AG04450 (cell line): Measurements from ENCODE around the gene GH2. TPM values are rescaled to one million over a fixed set of nuclear protein-coding genes. Genes with fewer than 3 reads are reported as not detected.
A peak's percentile ranks its signal among the peaks of the same experiment; 100 is the strongest.
"Not testable (repeated sequence)": the region's sequence is repeated elsewhere in the genome, so short reads cannot be mapped to it uniquely, and the experiment has no call there.

ENCODE experiments used
- CTCF ChIA-PET: fragments of 300-600, 350-600 bp; formaldehyde crosslinking; extraction: SDS; loops from one replicate; lab custom pipeline; 2022; ENCODE audit warnings: antibody characterized with exemption, inconsistent platforms; lab: Charles Lee
- POLR2A ChIA-PET: fragments of 350-600 bp; formaldehyde crosslinking; extraction: SDS; loops from one replicate; lab custom pipeline; 2021; ENCODE audit warnings: antibody characterized with exemption, inconsistent platforms; lab: Yijun Ruan, JAX
- DNase-seq: peaks from one replicate; pipeline ENCODE4 v3.0.0-alpha.2; 2011; ENCODE audit warnings: low read depth, low spot score
- H3K27ac ChIP-seq: one replicate; pipeline ENCODE4 v1.5.1; 2012; ENCODE audit warnings: low read depth, low read length, control low read depth
- H3K27me3 ChIP-seq: one replicate; pipeline ENCODE4 v1.6.0; 2012; ENCODE audit warnings: low read length; ENCODE audit not compliant: control insufficient read depth, insufficient read depth
- H3K4me3 ChIP-seq: 2 replicates; pipeline ENCODE4 v1.5.1; 2011; ENCODE audit warnings: mild to moderate bottlenecking, low read depth, low read length, control low read depth
- H3K9me3 ChIP-seq: 2 replicates; pipeline ENCODE4 v1.5.1; 2012; ENCODE audit warnings: low read length; ENCODE audit not compliant: control insufficient read depth, insufficient read depth
- CTCF ChIP-seq: IDR thresholded peaks from 2 replicates; pipeline ENCODE4 v1.5.1; 2011; ENCODE audit warnings: low read depth, low read length, control low read depth, inconsistent platforms
- polyA plus RNA-seq: library from polyadenylated mRNA; depleted of rRNA; stranded (reverse); fragments of >200 nt; gene quantifications from 2 replicates; pipeline ENCODE4 v1.2.3, GENCODE V29; 2011

Gene GH2
- polyA plus RNA-seq, 1 experiment, result not detected

DNA sequence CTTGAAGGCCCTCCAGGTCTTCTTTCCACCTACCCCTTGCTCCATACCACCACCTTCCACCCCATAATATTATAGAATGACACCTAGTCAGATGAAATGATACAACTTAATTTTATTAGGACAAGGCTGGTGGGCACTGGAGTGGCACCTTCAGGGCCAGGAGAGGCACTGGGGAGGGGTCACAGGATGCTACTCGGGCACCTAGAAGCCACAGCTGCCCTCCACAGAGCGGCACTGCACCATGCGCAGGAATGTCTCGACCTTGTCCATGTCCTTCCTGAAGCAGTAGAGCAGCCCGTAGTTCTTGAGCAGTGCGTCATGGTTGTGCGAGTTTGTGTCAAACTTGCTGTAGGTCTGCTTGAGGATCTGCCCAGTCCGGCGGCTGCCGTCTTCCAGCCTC is 13.1 kb upstream of the GH2 start:
- POLR2A ChIA-PET, CTCF ChIA-PET, H3K27ac ChIP-seq, H3K9me3 ChIP-seq, H3K4me3 ChIP-seq, DNase-seq: not testable (repeated sequence)
- H3K27me3 ChIP-seq, result peaks cover 13% of the 10 kb centered on the region

DNA sequence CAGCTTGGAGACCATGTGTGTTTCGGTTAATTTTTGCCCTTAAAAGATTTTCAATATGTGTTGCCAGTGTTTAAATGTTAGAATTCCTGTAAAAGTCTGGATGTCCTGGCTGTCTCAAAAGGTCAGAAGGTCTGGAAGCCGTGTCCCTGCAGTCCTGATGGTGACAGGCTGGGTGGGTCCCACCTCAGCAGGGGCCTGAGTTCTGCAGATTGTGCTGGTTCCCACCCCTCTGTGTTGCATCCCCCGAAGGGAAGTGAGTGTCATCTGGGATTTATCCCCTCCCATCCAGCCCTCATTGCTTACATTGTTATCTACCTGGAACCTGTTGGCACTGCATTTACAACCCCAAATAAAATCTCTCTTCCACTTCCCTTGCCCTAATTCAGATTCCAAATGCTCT is 12.3 kb upstream of the GH2 start:
- H3K9me3 ChIP-seq, CTCF ChIA-PET, H3K27ac ChIP-seq, H3K4me3 ChIP-seq, POLR2A ChIA-PET, DNase-seq: not testable (repeated sequence)
- peaks cover 13% of the 10 kb centered on the region for H3K27me3 ChIP-seq

DNA sequence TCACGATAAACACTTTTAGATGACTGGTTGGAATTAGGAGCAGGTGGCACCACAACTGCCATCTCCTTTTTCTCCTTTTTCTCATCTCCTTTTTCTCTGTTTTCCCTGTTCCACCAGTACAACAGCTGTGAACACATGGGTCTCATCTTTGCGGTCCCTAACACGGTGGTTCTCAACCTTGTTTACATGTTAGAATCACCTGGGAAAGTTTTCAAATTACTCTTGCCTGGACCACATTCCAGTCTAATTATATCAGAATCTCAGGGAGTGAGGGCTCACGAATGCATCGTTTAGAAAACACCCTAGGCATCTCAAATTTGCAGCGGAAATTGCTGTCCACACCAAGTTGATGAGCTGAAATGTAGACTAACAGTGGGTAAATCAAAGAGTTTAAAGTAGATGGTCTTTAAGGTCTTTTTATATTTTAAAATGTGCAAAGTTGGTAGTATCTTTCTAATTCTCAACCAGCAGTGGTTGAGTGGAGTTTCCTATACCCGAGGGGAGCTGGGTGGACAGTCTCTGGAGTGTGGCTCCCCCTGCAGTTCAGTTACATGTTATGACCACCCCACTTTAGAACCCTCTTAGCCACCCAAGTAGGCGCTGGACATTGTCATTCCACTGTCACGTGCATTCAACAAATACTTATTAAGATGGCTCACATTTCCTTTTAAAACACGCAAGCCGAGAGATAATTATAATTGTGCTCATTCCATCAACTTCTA is 10.7 kb upstream of the GH2 start:
- DNase-seq, H3K4me3 ChIP-seq, H3K9me3 ChIP-seq, H3K27ac ChIP-seq, POLR2A ChIA-PET: not testable (repeated sequence)
- CTCF ChIA-PET, result interaction anchor here (0.5 to 0.6 kb wide), 3 partner anchors 19 to 1148 kb away, joined by 3 to 4 read pairs (median 3); no protein-coding TSS in a partner anchor
- peaks cover 13% of the 10 kb centered on the region for H3K27me3 ChIP-seq

DNA sequence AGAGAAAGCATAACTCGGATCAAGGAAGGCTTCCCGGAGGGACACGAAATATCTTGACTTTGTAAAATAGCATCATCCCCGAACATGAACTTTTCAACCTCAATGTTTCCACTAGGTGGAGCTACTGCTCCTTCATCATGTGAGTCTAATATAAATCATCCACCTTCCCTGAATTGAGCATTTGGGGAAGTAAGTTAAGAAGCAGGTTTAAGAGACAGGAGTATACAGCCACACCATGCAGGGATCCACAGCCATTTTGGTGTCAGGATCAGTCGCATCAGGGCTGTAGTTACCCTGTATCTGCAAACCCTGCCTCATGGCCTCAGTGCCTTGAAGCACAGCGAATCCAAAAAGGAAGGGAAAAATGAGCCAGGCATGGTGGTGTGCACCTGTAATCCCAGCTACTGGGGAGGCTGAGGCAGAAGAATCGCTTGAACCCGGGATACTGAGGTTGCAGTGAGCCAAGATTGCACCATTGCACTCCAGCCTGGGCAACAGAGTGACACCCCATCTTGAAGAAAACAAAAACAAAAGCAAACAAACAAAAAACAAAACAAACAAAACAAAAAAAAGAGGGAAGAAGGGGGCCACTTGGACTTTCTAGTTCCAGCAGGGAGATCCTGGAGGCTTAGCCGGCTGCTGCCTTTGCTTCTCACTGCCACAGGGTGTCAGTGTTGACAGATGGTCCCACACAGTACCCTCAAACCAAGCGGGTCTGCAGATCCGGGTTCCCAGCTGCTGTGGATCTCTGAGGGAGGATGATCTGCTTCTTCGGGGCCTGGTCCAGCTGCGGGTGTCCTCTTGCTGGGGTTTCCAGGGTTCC is 7.5 kb upstream of the GH2 start:
- H3K27me3 ChIP-seq, result peaks cover 13% of the 10 kb centered on the region
- H3K4me3 ChIP-seq, H3K9me3 ChIP-seq, H3K27ac ChIP-seq, DNase-seq, POLR2A ChIA-PET: not testable (repeated sequence)
- peak; percentile 48 for TF ChIP-seq CTCF
- CTCF ChIA-PET, result interaction anchor here (0.6 to 1.9 kb wide), 9 partner anchors 13 to 508 kb away, joined by 3 to 8 read pairs (median 5); no protein-coding TSS in a partner anchor

GRCh38 chr17:63885119-63885518 is 3.4 kb upstream of the GH2 start:
- H3K27ac ChIP-seq, H3K9me3 ChIP-seq, H3K27me3 ChIP-seq, H3K4me3 ChIP-seq, CTCF ChIA-PET, POLR2A ChIA-PET, DNase-seq: not testable (repeated sequence)

DNA sequence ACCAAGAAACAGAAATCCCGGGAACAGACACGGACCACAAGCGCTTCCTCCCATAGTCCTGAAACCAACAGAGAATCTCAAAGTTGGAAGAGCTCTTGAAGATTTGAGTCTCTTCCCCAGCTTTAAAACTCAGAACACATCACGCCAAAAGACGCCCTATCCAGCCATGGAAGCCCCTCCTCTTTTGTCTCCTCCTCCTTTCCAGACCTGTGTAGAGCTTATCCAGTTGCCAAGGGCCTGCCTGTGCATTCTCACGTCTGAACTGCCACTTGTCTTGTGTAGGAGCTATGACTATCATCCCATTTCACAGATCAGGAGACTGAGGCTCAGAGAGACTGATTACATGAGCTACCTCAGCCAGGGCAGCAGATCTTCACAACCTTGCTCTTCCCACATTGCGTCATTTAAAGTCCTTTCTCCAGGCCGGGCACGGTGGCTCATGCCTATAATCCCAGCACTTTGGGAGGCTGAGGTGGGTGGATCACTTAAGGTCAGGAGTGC is 932 bp upstream of the GH2 start:
- POLR2A ChIA-PET, result interaction anchor here (0.6 kb wide), 1 partner anchor 48 kb away, joined by 3 read pairs; no protein-coding TSS in a partner anchor
- DNase-seq, H3K9me3 ChIP-seq, H3K4me3 ChIP-seq, H3K27me3 ChIP-seq, H3K27ac ChIP-seq: not testable (repeated sequence)
- CTCF ChIA-PET, result interaction anchor here (1.4 kb wide), 1 partner anchor 17 kb away, joined by 3 read pairs; no protein-coding TSS in a partner anchor

DNA sequence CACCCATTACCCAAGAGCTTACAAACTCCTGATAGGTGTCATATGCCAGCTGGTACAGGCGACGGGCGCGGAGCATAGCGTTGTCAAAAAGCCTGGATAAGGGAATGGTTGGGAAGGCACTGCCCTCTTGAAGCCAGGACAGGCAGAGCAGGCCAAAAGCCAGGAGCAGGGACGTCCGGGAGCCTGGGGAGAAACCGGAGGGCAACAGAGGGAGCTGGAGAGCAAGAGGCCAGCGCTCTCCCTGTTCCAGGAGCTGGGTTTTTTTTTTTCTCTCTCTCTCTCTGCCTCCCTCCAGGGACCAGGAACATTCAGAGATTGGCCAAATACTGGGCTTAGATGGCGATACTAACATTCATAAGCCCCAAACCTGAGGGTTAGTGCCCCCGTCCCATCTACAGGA is 407 bp downstream of the GH2 start:
- H3K4me3 ChIP-seq, H3K27me3 ChIP-seq, POLR2A ChIA-PET, DNase-seq, H3K9me3 ChIP-seq, H3K27ac ChIP-seq: not testable (repeated sequence)
- CTCF ChIA-PET, result interaction anchor here (1.0 to 1.4 kb wide), 3 partner anchors 12 to 100 kb away, joined by 3 to 6 read pairs (median 3); no protein-coding TSS in a partner anchor
